Left hindlimb (tissue), 1 donor: ENCODE data around the gene MED26.
"Not testable (repeated sequence)": the region's sequence is repeated elsewhere in the genome, so short reads cannot be mapped to it uniquely, and the experiment has no call there.

Experiments
- DNase-seq: peaks from one replicate; pipeline ENCODE4 v3.0.0-alpha.2; 2018

The MED26 gene

GRCh38 chr19:16628183-16628983 is at the start of gene MED26:
Gene MED26 (minus strand): TSS chr19:16628204. CDS start chr19:16627943, 261 bp downstream.
- DNase-seq: peak; percentile 97

GRCh38 chr19:16677055-16677454 is 49.1 kb upstream of the MED26 start:
- no peak for DNase-seq

- no peak for DNase-seq
These were observed 48.2 kb upstream of the MED26 start for GRCh38 chr19:16676101-16676798.

- DNase-seq: not testable (repeated sequence)
These were observed 45.8 kb upstream of the MED26 start for GRCh38 chr19:16673839-16674238.

GRCh38 chr19:16673231-16673630 is 45.2 kb upstream of the MED26 start:
- DNase-seq: no peak

- no peak for DNase-seq
These were observed 43.8 kb upstream of the MED26 start for GRCh38 chr19:16671652-16672274.

- DNase-seq: no peak
These were observed 42.3 kb upstream of the MED26 start for GRCh38 chr19:16670291-16670690.

GRCh38 chr19:16668702-16669101 is 40.7 kb upstream of the MED26 start:
- DNase-seq: not testable (repeated sequence)

- DNase-seq: no peak
These were observed 40.2 kb upstream of the MED26 start for GRCh38 chr19:16668176-16668575.

- peak; percentile 41 for DNase-seq
These were observed 33.6 kb upstream of the MED26 start for GRCh38 chr19:16661480-16662034.

GRCh38 chr19:16660763-16661479 is 32.9 kb upstream of the MED26 start, which contains the start of gene TMEM38A:
Gene TMEM38A (plus strand): TSS chr19:16661139. CDS start chr19:16661218, 79 bp downstream.
- DNase-seq: peak; percentile 56

- DNase-seq: peak; percentile 99
These were observed 32.1 kb upstream of the MED26 start, which contains the start of gene SMIM7 for GRCh38 chr19:16659832-16660708. Gene SMIM7 (minus strand): TSS chr19:16660144. CDS start chr19:16660110, 34 bp downstream.

- no peak for DNase-seq
These were observed 31.4 kb upstream of the MED26 start for GRCh38 chr19:16659464-16659831.

- no peak for DNase-seq
These were observed 29.4 kb upstream of the MED26 start for GRCh38 chr19:16657384-16657783.

- DNase-seq: no peak
These were observed 27.7 kb upstream of the MED26 start for GRCh38 chr19:16655727-16656126.

- DNase-seq: no peak
These were observed 26.6 kb upstream of the MED26 start for GRCh38 chr19:16654627-16655026.

GRCh38 chr19:16654140-16654539 is 26.1 kb upstream of the MED26 start:
- DNase-seq: no peak

- DNase-seq: no peak
These were observed 24.9 kb upstream of the MED26 start for GRCh38 chr19:16652854-16653253.

GRCh38 chr19:16651421-16652188 is 23.6 kb upstream of the MED26 start:
- DNase-seq: not testable (repeated sequence)

GRCh38 chr19:16650821-16651220 is 22.8 kb upstream of the MED26 start:
- no peak for DNase-seq

- no peak for DNase-seq
These were observed 21.7 kb upstream of the MED26 start for GRCh38 chr19:16649734-16650133.
